Stimulated activated memory B cell treated with anti-CD40 and anti-IgM and Interleukin-4, amounts not matched to agents 10 μg/mL and 1 μg/mL and 100 μg/mL, for 72 hours (primary cell): ENCODE measurements around the gene TSC1.

ENCODE experiments used
- ATAC-seq: fragments of 150-1000 bp; cut with Tn5 transposase; 2 replicates; pipeline ENCODE4 v1.10.0; 2021
- H3K27ac Mint-ChIP-seq: one replicate; pipeline ENCODE4 v1.8.0; 2022; ENCODE audit warnings: mild to moderate bottlenecking, mixed read lengths
- H3K27me3 Mint-ChIP-seq: one replicate; pipeline ENCODE4 v1.8.0; 2022; ENCODE audit warnings: mixed read lengths
- H3K36me3 Mint-ChIP-seq: one replicate; pipeline ENCODE4 v1.8.0; 2022; ENCODE audit warnings: mixed read lengths
- H3K4me1 Mint-ChIP-seq: one replicate; pipeline ENCODE4 v1.8.0; 2022; ENCODE audit warnings: mixed read lengths
- H3K4me3 Mint-ChIP-seq: one replicate; pipeline ENCODE4 v1.8.0; 2022; ENCODE audit warnings: mild to moderate bottlenecking, moderate library complexity, mixed read lengths
- H3K9me3 Mint-ChIP-seq: one replicate; pipeline ENCODE4 v1.8.0; 2022; ENCODE audit warnings: mixed read lengths

Gene TSC1

GRCh38 chr9:132849185-132849706 is 95.2 kb downstream of the TSC1 start:
- no peak for ATAC-seq
- H3K9me3 Mint-ChIP-seq: no peaks in the 10 kb centered on the region
- peak overlapping the region; percentile 32 for H3K4me3 Mint-ChIP-seq
- no peaks in the 10 kb centered on the region for H3K27me3 Mint-ChIP-seq
- H3K27ac Mint-ChIP-seq: peak overlapping the region; percentile 82
- H3K36me3 Mint-ChIP-seq: no peaks in the 10 kb centered on the region
- H3K4me1 Mint-ChIP-seq: peaks cover 11% of the 10 kb centered on the region

GRCh38 chr9:132846918-132847515 is 97.4 kb downstream of the TSC1 start:
- H3K36me3 Mint-ChIP-seq: no peaks in the 10 kb centered on the region
- ATAC-seq: no peak
- peak overlapping the region; percentile 40 for H3K27ac Mint-ChIP-seq
- no peak overlapping the region for H3K4me3 Mint-ChIP-seq
- H3K27me3 Mint-ChIP-seq: no peaks in the 10 kb centered on the region
- H3K9me3 Mint-ChIP-seq: no peaks in the 10 kb centered on the region
- H3K4me1 Mint-ChIP-seq: peaks cover 11% of the 10 kb centered on the region

DNA sequence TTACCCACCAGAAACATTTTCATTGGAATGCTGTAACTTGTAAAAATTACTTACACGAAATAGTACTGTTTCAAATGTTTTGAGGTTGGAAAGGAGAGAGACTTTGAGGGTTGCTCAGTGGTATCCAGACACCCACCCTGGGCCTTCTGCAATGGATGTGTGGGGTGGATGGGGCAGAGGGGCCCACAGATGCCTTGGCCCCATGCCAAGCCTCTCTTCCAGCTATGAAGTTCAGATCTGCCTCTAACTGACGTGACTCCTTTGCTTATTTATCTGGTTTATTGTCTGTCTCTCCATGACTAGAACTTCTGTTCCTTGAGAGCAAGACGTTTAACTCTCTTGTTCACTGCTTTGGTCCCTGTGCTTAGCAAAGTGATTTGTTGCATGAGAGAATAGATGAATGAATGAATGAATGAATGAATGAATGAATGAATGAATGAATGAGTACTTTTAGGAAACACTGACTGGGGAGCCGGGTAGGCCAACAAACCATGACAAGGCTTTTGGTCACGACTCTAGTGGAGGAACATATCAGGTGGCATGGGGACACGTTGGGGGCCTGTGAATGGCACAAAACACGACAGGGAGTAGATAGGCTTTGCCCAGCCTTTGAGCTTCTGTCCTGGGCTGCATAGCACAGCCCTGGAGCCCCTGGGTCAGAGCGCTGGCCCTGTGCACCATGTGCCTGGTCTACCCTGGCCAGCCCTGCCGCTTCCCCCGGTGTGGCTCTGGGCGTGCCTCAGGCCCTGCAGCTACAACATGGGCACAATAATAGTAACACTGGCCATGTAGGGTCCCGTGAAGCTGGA is 98.1 kb downstream of the TSC1 start:
- no peak for ATAC-seq
- H3K4me1 Mint-ChIP-seq: peaks cover 11% of the 10 kb centered on the region
- no peak overlapping the region for H3K4me3 Mint-ChIP-seq
- no peaks in the 10 kb centered on the region for H3K9me3 Mint-ChIP-seq
- H3K36me3 Mint-ChIP-seq: no peaks in the 10 kb centered on the region
- no peak overlapping the region for H3K27ac Mint-ChIP-seq
- H3K27me3 Mint-ChIP-seq: no peaks in the 10 kb centered on the region

GRCh38 chr9:132842124-132843044 is 102.0 kb downstream of the TSC1 start:
- H3K27me3 Mint-ChIP-seq: no peaks in the 10 kb centered on the region
- no peaks in the 10 kb centered on the region for H3K9me3 Mint-ChIP-seq
- no peak overlapping the region for H3K4me3 Mint-ChIP-seq
- no peaks in the 10 kb centered on the region for H3K36me3 Mint-ChIP-seq
- H3K4me1 Mint-ChIP-seq: no peaks in the 10 kb centered on the region
- no peak for ATAC-seq
- no peak overlapping the region for H3K27ac Mint-ChIP-seq
